GM21360 (cell line): ENCODE measurements around the gene SRM.
"Not testable (repeated sequence)": the region's sequence is repeated elsewhere in the genome, so short reads cannot be mapped to it uniquely, and the experiment has no call there.

Experiments
- ATAC-seq: cut with Tn5 transposase; IDR thresholded peaks from one replicate; pipeline ENCODE4 v1.9.1; 2021; ENCODE audit warnings: mild to moderate bottlenecking, moderate library complexity; ENCODE audit not compliant: unreplicated experiment

Gene SRM

GRCh38 chr1:11023201-11023600 lies 36.6 kb downstream of the SRM start:
- ATAC-seq, result no peak

- ATAC-seq, result no peak
Observed at GRCh38 chr1:11019971-11020370, 39.8 kb downstream of the SRM start.

- not testable (repeated sequence) for ATAC-seq
Observed at GRCh38 chr1:11019358-11019757, 40.5 kb downstream of the SRM start.

GRCh38 chr1:11013160-11013531 lies 46.7 kb downstream of the SRM start:
- ATAC-seq, result no peak

- ATAC-seq, result peak; percentile 84
Observed at GRCh38 chr1:11012260-11013159, 47.3 kb downstream of the SRM start, which contains the start of gene TARDBP. Gene TARDBP (plus strand): TSS chr1:11012654. CDS start chr1:11013728, 1,074 bp downstream.
